ENCODE measurements around the gene SLX4.

DNA sequence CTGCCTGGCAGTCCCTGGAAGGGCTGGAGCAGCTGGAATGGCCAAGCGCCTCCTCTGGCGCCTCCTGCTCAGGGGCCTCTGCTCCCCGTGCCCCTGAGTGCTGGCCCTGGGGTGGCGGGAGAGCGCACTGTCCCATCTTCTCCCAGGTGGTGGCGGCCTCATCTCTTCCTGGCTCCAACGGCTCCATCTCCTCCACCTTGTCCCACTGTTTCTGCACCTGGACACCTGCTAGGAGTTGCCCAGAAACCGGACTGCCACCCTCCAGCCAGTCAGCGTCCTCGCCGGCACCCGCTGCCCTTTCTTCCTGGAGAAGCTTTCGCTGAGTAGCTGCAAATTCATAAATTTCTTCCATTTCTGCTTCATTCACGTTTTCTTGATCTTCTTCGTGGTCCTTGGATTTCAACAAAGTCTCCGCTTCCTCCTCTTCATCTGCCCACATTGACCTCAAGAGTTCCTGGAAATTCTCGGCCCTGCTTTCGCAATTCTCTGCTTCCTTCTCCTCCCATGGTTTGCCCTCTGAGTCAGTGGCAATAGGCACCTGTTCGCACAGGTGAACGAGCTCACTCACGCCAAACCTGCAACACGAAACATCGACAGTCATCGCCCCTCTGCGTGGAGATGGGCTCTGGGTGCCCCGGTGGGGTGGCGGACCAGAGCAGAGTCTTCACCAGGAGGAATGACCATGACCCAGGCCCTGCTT lies 20.5 kb downstream of the SLX4 start:
- TF ChIP-seq POLR2A (IDR thresholded peaks at IDR 0.05) (no peak), EP300 (IDR thresholded peaks at IDR 0.05) (no peak), POLR2AphosphoS5 (IDR thresholded peaks at IDR 0.05) (no peak)

Data from gastroesophageal sphincter (tissue), 2 donors.